H1 (cell line): ENCODE data around the gene TMEM272. TPM values are rescaled to one million over a fixed set of nuclear protein-coding genes. Genes with fewer than 3 reads are reported as not detected.

ENCODE experiments used
- CTCF ChIA-PET: fragments of 300-600 bp; sonication (Branson Sonifier 250); formaldehyde crosslinking; loops from one replicate; lab custom pipeline; 2021; ENCODE audit not compliant: partially characterized antibody; lab: Charles Lee
- POLR2A ChIA-PET: fragments of 300-600 bp; sonication (Branson Sonifier 250); formaldehyde crosslinking; loops from one replicate; lab custom pipeline; 2021; ENCODE audit warnings: inconsistent platforms; ENCODE audit not compliant: partially characterized antibody; lab: Charles Lee
- DNase-seq, 2 experiments: peaks; one replicate each; pipeline versions ENCODE4 v3.0.0 to v3.0.0-alpha.2; 2010 to 2022; ENCODE audit warnings: low spot score in 2 of 2, low read depth in 1 of 2, mixed read lengths in 1 of 2
- FAIRE-seq: peaks from 2 replicates; lab custom pipeline; 2011; peaks lifted over from hg19 to GRCh38; lab: Jason Lieb, UNC
- H2AFZ ChIP-seq: 2 replicates; pipeline ENCODE4 v1.8.1; 2012; ENCODE audit warnings: low read length, inconsistent platforms
- H2AK5ac ChIP-seq: 2 replicates; pipeline ENCODE4 v1.6.1; 2013; ENCODE audit warnings: low read depth, low read length
- H2BK120ac ChIP-seq: replicated peaks from 2 replicates; pipeline ENCODE3; 2013; ENCODE audit warnings: low read depth, low read length, inconsistent platforms
- H2BK12ac ChIP-seq: 2 replicates; pipeline ENCODE4 v1.6.1; 2013; ENCODE audit warnings: low read depth, low read length
- H2BK15ac ChIP-seq: 2 replicates; pipeline ENCODE4 v1.6.1; 2013; ENCODE audit warnings: low read length
- H2BK20ac ChIP-seq: 2 replicates; pipeline ENCODE4 v1.6.1; 2013; ENCODE audit warnings: low read length
- H2BK5ac ChIP-seq: 2 replicates; pipeline ENCODE4 v1.6.1; 2013; ENCODE audit warnings: low read depth, low read length
- H3K14ac ChIP-seq: 2 replicates; pipeline ENCODE4 v1.6.1; 2013; ENCODE audit warnings: inconsistent platforms; ENCODE audit not compliant: insufficient read length
- H3K18ac ChIP-seq: 2 replicates; pipeline ENCODE4 v1.6.1; 2013; ENCODE audit warnings: low read length; ENCODE audit errors: extremely low read depth
- H3K23ac ChIP-seq: 2 replicates; pipeline ENCODE4 v1.6.1; 2013; ENCODE audit warnings: inconsistent platforms; ENCODE audit not compliant: insufficient read length
- H3K23me2 ChIP-seq: 2 replicates; pipeline ENCODE4 v1.6.1; 2013; ENCODE audit warnings: low read depth, low read length
- H3K27ac ChIP-seq: 2 replicates; pipeline ENCODE4 v1.6.1; 2011; ENCODE audit warnings: low read depth, low read length, inconsistent platforms
- H3K27me3 ChIP-seq, 4 experiments: replicated peaks in 1 of 4; 1 replicate in 1 of 4; 2 replicates in 3 of 4; pipeline versions ENCODE4 v1.6.1 to v1.8.1; 2011 to 2013; ENCODE audit warnings: low read length in 3 of 4, mild to moderate bottlenecking in 3 of 4, inconsistent platforms in 2 of 4, mixed read lengths in 2 of 4, moderate library complexity in 1 of 4; ENCODE audit not compliant: control insufficient read depth in 3 of 4, insufficient read depth in 3 of 4; ENCODE audit errors: extremely low read depth in 1 of 4
- H3K36me3 ChIP-seq, 4 experiments: 2 replicates each; pipeline versions ENCODE4 v1.6.1 to v1.8.1; 2011 to 2013; ENCODE audit warnings: mild to moderate bottlenecking in 4 of 4, low read length in 3 of 4, moderate library complexity in 2 of 4, control low read depth in 1 of 4, inconsistent platforms in 1 of 4; ENCODE audit not compliant: insufficient read depth in 4 of 4, control insufficient read depth in 2 of 4
- H3K4ac ChIP-seq: replicated peaks from 2 replicates; pipeline ENCODE3; 2013; ENCODE audit warnings: low read length, low read depth, mixed read lengths, inconsistent platforms; ENCODE audit not compliant: insufficient read length
- H3K4me1 ChIP-seq, 4 experiments: replicated peaks in 1 of 4; 1 replicate in 1 of 4; 2 replicates in 3 of 4; pipeline versions ENCODE4 v1.6.1 to v1.8.1; 2011 to 2013; ENCODE audit warnings: low read length in 3 of 4, inconsistent platforms in 2 of 4, mixed read lengths in 1 of 4; ENCODE audit not compliant: insufficient read depth in 4 of 4, control insufficient read depth in 3 of 4
- H3K4me2 ChIP-seq, 2 experiments: 2 replicates each; pipeline versions ENCODE4 v1.6.1 to v1.8.1; 2011 to 2013; ENCODE audit warnings: low read depth in 2 of 2, low read length in 2 of 2, control low read depth in 1 of 2, inconsistent platforms in 1 of 2, mild to moderate bottlenecking in 1 of 2; ENCODE audit not compliant: insufficient read depth in 1 of 2
- H3K4me3 ChIP-seq, 4 experiments: fragments of 200-600, 300-600 bp in 1 of 4; sonication (generic), shearing (Covaris generic), sonication (Bioruptor Twin) in 1 of 4; 2 replicates each; pipeline versions ENCODE4 v1.5.1 to v1.8.1; 2011 to 2016; ENCODE audit warnings: low read length in 4 of 4, low read depth in 3 of 4, control low read depth in 2 of 4, inconsistent platforms in 2 of 4, mild to moderate bottlenecking in 2 of 4, mixed read lengths in 1 of 4, moderate library complexity in 1 of 4; ENCODE audit not compliant: insufficient read depth in 2 of 4; ENCODE audit errors: extremely low read depth in 1 of 4
- H3K56ac ChIP-seq: replicated peaks from 2 replicates; pipeline ENCODE3; 2013; ENCODE audit warnings: low read depth, mild to moderate bottlenecking, mixed read lengths, low read length, inconsistent platforms; ENCODE audit not compliant: insufficient read length
- H3K79me1 ChIP-seq: 2 replicates; pipeline ENCODE4 v1.6.1; 2013; ENCODE audit warnings: low read depth, low read length, control low read depth
- H3K79me2 ChIP-seq, 2 experiments: 2 replicates each; pipeline versions ENCODE4 v1.6.1 to v1.8.1; 2012 to 2013; ENCODE audit warnings: low read length in 2 of 2, mild to moderate bottlenecking in 2 of 2, inconsistent platforms in 1 of 2; ENCODE audit not compliant: insufficient read depth in 2 of 2, control insufficient read depth in 1 of 2
- H3K9ac ChIP-seq, 4 experiments: replicated peaks in 1 of 4; 1 replicate in 1 of 4; 2 replicates in 3 of 4; pipeline versions ENCODE4 v1.6.1 to v1.8.1; 2011 to 2013; ENCODE audit warnings: low read depth in 3 of 4, low read length in 3 of 4, control low read depth in 2 of 4, mild to moderate bottlenecking in 2 of 4, moderate library complexity in 2 of 4, inconsistent platforms in 1 of 4; ENCODE audit errors: extremely low read depth in 1 of 4
- H3K9me3 ChIP-seq, 2 experiments: 2 replicates each; pipeline versions ENCODE4 v1.6.1 to v1.8.1; 2012 to 2013; ENCODE audit warnings: mild to moderate bottlenecking in 2 of 2, moderate library complexity in 2 of 2, control low read depth in 1 of 2, inconsistent platforms in 1 of 2, low read depth in 1 of 2, low read length in 1 of 2, mixed read lengths in 1 of 2; ENCODE audit not compliant: insufficient read depth in 2 of 2
- H4K20me1 ChIP-seq, 2 experiments: replicated peaks in 1 of 2; 2 replicates each; pipeline versions ENCODE3 to v1.8.1; 2011 to 2013; ENCODE audit warnings: inconsistent platforms in 2 of 2, low read length in 2 of 2, mild to moderate bottlenecking in 1 of 2; ENCODE audit not compliant: insufficient read depth in 2 of 2, control insufficient read depth in 1 of 2
- H4K5ac ChIP-seq: 2 replicates; pipeline ENCODE4 v1.6.1; 2013; ENCODE audit warnings: low read length, low read depth, mixed read lengths, inconsistent platforms; ENCODE audit not compliant: insufficient read length
- H4K8ac ChIP-seq: 2 replicates; pipeline ENCODE4 v1.8.0; 2013; ENCODE audit warnings: mild to moderate bottlenecking, moderate library complexity, low read length, inconsistent platforms; ENCODE audit not compliant: insufficient read depth; ENCODE audit errors: extremely low read depth
- H4K91ac ChIP-seq: replicated peaks from 2 replicates; pipeline ENCODE3; 2013; ENCODE audit warnings: low read length, mixed read lengths, inconsistent platforms; ENCODE audit not compliant: insufficient read length
- CREB1 ChIP-seq: IDR thresholded peaks from 2 replicates; pipeline ENCODE4 v1.6.1; 2012; ENCODE audit warnings: inconsistent platforms
- CTBP2 ChIP-seq: IDR thresholded peaks from 2 replicates; pipeline ENCODE4 v1.7.0; 2011; ENCODE audit warnings: borderline replicate concordance, mild to moderate bottlenecking, moderate library complexity, mixed read lengths, low read length; ENCODE audit not compliant: insufficient read depth, insufficient read length
- EZH2 ChIP-seq: fragments of 200-600 bp; sonication (generic); IDR thresholded peaks from 2 replicates; pipeline ENCODE4 v1.7.1; 2012; ENCODE audit warnings: low read depth, mild to moderate bottlenecking, moderate library complexity, low read length, inconsistent platforms; ENCODE audit not compliant: severe bottlenecking
- GABPA ChIP-seq: IDR thresholded peaks from 2 replicates; pipeline ENCODE4 v1.6.1; 2011; ENCODE audit warnings: mild to moderate bottlenecking, low read length, moderate library complexity, borderline replicate concordance; ENCODE audit not compliant: insufficient read depth
- HDAC6 ChIP-seq: IDR thresholded peaks from one replicate; pipeline ENCODE4 v1.7.1; 2012; ENCODE audit warnings: low read depth, mild to moderate bottlenecking, inconsistent platforms, low read length, moderate library complexity
- KDM5A ChIP-seq: fragments of 200-600 bp; IDR thresholded peaks from 2 replicates; pipeline ENCODE4 v1.7.1; 2012; ENCODE audit warnings: mild to moderate bottlenecking, low read length, inconsistent platforms, mixed read lengths
- POU5F1 ChIP-seq: IDR thresholded peaks from 2 replicates; pipeline ENCODE4 v1.6.1; 2011; ENCODE audit warnings: low read depth, mild to moderate bottlenecking, low read length, moderate library complexity
- RXRA ChIP-seq: IDR thresholded peaks from 2 replicates; pipeline ENCODE4 v1.6.1; 2011; ENCODE audit warnings: low read depth, mild to moderate bottlenecking, low read length, moderate library complexity; ENCODE audit not compliant: insufficient read depth
- TEAD4 ChIP-seq: IDR thresholded peaks from 2 replicates; pipeline ENCODE4 v1.6.1; 2012; ENCODE audit warnings: low read depth, low read length, inconsistent platforms, mixed read lengths
- YY1 ChIP-seq: IDR thresholded peaks from 2 replicates; pipeline ENCODE4 v1.6.1; 2011; ENCODE audit warnings: low read depth, mild to moderate bottlenecking, low read length
- WGBS, 2 experiments: shearing (Covaris generic) in 1 of 2; methylation state at CpG; one replicate each; pipeline versions ENCODE4 v1.1.6 to v1.1.7; 2013 to 2015; ENCODE audit warnings: low lambda C conversion rate in 2 of 2, mixed read lengths in 2 of 2, inconsistent platforms in 1 of 2, low coverage in 1 of 2, missing lambda C conversion rate in 1 of 2; ENCODE audit not compliant: insufficient replicate concordance in 2 of 2, insufficient coverage in 1 of 2, insufficient read length in 1 of 2; ENCODE audit errors: extremely low coverage in 1 of 2, missing lambda C conversion rate in 1 of 2; 5-methylcytosine and 5-hydroxymethylcytosine counted together
- polyA plus RNA-seq, 7 experiments: library from polyadenylated mRNA; depleted of rRNA in 3 of 7; stranded (reverse) in 5 of 7; unstranded in 2 of 7; fragments of >200 nt in 5 of 7; fragments of 200-250 nt in 2 of 7; gene quantifications; 1 replicate in 5 of 7; 2 replicates in 1 of 7; 4 replicates in 1 of 7; pipeline versions ENCODE4 v1.2.1 to v1.2.3, GENCODE V29; 2011 to 2013; ENCODE audit warnings: missing spikeins in 2 of 7, mixed read lengths in 2 of 7
- total RNA-seq: library from RNA; stranded (reverse); fragmentation: NEBNext Ultra II Directional; extraction: Animal tissue kit (Norgen Biotek cat#: 25700); gene quantifications from 2 replicates; pipeline ENCODE4 v1.2.1, GENCODE V29; 2021
- TF ChIP-seq, protein P1 (sequence below), 3 experiments: IDR thresholded peaks; 1 replicate in 2 of 3; 2 replicates in 1 of 3; pipeline versions ENCODE4 v1.5.1 to v1.6.1; 2011; ENCODE audit warnings: low read length in 3 of 3, mild to moderate bottlenecking in 3 of 3, inconsistent platforms in 2 of 3, low read depth in 1 of 3, moderate library complexity in 1 of 3; ENCODE audit not compliant: insufficient read depth in 1 of 3; ENCODE audit errors: control extremely low read depth in 1 of 3

The TMEM272 gene
- total and polyA plus RNA-seq, 2 of the 8 experiments (the other 6 are each of a cell fraction or from before 2014, with no cell fraction given): 0.05 TPM; not detected in 1

DNA sequence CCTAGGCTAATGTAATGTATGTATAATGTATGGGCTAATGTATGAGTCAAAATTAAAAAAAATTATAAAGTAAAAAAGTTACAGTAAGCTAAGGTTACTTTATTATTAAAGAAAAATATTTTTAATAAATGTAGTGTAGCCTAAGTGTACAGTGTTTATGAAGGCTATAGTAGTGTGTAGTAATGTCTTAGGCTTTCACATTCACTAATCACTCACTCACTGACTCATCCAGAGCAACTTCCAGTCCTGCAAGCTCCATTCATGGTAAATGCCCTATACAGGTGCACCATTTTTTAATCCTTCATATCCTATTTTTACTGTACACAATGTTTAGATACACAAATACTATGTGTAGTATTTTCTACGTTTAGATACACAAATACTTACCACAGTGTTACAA lies 1.8 kb upstream of the TMEM272 start:
- Histone ChIP-seq H4K8ac (no peak overlapping the region), H4K91ac (no peak overlapping the region), H3K27me3 (no peaks in the 10 kb centered on the region), H3K18ac (no peak overlapping the region), H2AK5ac (no peak overlapping the region), H2BK120ac (no peak overlapping the region), H2AFZ (no peak overlapping the region), H2BK5ac (no peak overlapping the region), H3K27ac (no peak overlapping the region), H3K36me3 (no peaks in the 10 kb centered on the region), H3K14ac (no peak overlapping the region), H2BK15ac (no peak overlapping the region), H3K23me2 (no peaks in the 10 kb centered on the region), H4K20me1 (no peaks in the 10 kb centered on the region), H3K79me2 (no peaks in the 10 kb centered on the region), H3K4me1 (0 out of 7 replicates have a peak, but pooled peaks cover 0 to 2% (median 0%) of the 10 kb centered on the region in 4 experiments), H3K4me3 (no peak overlapping the region), H4K5ac (no peak overlapping the region), H3K4me2 (no peak overlapping the region), H2BK12ac (no peak overlapping the region), H3K4ac (no peak overlapping the region), H3K9me3 (peaks cover 3% of the 10 kb centered on the region in 2 experiments; a peak in 1 of 4 replicates), H3K79me1 (no peaks in the 10 kb centered on the region), H3K56ac (no peak overlapping the region), H3K23ac (no peak overlapping the region), H2BK20ac (no peak overlapping the region), H3K9ac (no peak overlapping the region)
- WGBS, 2 experiments: 80% methylated on average over 1 of the region's 1 CpG; no CpG with 5 or more reads in 1 of the 2 experiments
- POLR2A ChIA-PET: no interaction called here
- no peak for DNase-seq
- no peak for FAIRE-seq
- CTCF ChIA-PET: interaction anchor here (0.8 to 3.2 kb wide), 10 partner anchors 9 to 275 kb away, joined by 3 to 46 read pairs (median 4); no protein-coding TSS in a partner anchor
- TF ChIP-seq, protein P1, sequence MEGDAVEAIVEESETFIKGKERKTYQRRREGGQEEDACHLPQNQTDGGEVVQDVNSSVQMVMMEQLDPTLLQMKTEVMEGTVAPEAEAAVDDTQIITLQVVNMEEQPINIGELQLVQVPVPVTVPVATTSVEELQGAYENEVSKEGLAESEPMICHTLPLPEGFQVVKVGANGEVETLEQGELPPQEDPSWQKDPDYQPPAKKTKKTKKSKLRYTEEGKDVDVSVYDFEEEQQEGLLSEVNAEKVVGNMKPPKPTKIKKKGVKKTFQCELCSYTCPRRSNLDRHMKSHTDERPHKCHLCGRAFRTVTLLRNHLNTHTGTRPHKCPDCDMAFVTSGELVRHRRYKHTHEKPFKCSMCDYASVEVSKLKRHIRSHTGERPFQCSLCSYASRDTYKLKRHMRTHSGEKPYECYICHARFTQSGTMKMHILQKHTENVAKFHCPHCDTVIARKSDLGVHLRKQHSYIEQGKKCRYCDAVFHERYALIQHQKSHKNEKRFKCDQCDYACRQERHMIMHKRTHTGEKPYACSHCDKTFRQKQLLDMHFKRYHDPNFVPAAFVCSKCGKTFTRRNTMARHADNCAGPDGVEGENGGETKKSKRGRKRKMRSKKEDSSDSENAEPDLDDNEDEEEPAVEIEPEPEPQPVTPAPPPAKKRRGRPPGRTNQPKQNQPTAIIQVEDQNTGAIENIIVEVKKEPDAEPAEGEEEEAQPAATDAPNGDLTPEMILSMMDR (IDR thresholded peaks at IDR 0.05; ENCODE audit: control extremely low read depth in 1 of 3, insufficient read depth in 1 of 3, low read depth in 1 of 3, low read length in 3 of 3): no peak
- TF ChIP-seq HDAC6: no peak
- TF ChIP-seq GABPA: no peak
- TF ChIP-seq TEAD4: no peak
- TF ChIP-seq CTBP2: no peak
- TF ChIP-seq YY1: no peak
- no peak for TF ChIP-seq CREB1
- no peak for TF ChIP-seq EZH2
- no peak for TF ChIP-seq RXRA
- TF ChIP-seq KDM5A: no peak
- no peak for TF ChIP-seq POU5F1
